T-helper 2 cell treated with Interferon-gamma antibody and Interleukin-4, amounts not matched to agents 5 μg/mL and 100 μg/mL, for 36 hours (primary cell): Measurements from ENCODE around the gene HNF1B.

Source experiments
- DNase-seq: peaks from one replicate; pipeline ENCODE4 v3.0.0; 2021; ENCODE audit warnings: low spot score
- H3K27ac Mint-ChIP-seq: one replicate; pipeline ENCODE4 v1.8.0; 2021; ENCODE audit warnings: mild to moderate bottlenecking, mixed read lengths
- H3K27me3 Mint-ChIP-seq: one replicate; pipeline ENCODE4 v1.8.0; 2021; ENCODE audit warnings: low read depth, mixed read lengths
- H3K36me3 Mint-ChIP-seq: one replicate; pipeline ENCODE4 v1.8.0; 2021; ENCODE audit warnings: low read depth, mixed read lengths
- H3K4me1 Mint-ChIP-seq: one replicate; pipeline ENCODE4 v1.8.0; 2021; ENCODE audit warnings: low read depth, mixed read lengths
- H3K4me3 Mint-ChIP-seq: one replicate; pipeline ENCODE4 v1.8.0; 2022; ENCODE audit warnings: mild to moderate bottlenecking, moderate library complexity, mixed read lengths
- H3K9me3 Mint-ChIP-seq: one replicate; pipeline ENCODE4 v1.8.0; 2021; ENCODE audit warnings: mixed read lengths

HNF1B gene

DNA sequence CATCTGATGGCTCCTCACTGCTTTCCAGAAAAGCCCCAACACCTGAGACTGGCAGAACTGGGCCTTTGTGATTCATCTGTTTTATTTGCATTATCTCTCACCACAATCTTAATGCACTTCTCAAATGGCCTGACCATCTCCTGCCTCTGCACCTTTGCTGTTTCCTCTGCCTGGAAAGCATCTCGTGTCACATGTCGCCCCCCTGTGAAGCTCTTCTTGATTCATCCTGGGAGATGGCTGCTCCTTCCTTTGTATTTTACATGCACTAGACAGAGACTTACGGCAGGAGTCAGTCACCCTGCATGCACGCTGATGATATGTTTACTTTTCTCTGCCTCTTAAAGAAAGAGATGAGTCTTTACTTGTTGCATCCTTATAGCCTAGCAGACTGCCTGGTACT is 30.0 kb downstream of the HNF1B start:
- DNase-seq = no peak
- H3K4me3 Mint-ChIP-seq = no peak overlapping the region
- H3K36me3 Mint-ChIP-seq = no peaks in the 10 kb centered on the region
- H3K27ac Mint-ChIP-seq = no peak overlapping the region
- no peaks in the 10 kb centered on the region for H3K9me3 Mint-ChIP-seq
- H3K27me3 Mint-ChIP-seq = peaks cover 38% of the 10 kb centered on the region
- H3K4me1 Mint-ChIP-seq = peaks cover 8% of the 10 kb centered on the region

DNA sequence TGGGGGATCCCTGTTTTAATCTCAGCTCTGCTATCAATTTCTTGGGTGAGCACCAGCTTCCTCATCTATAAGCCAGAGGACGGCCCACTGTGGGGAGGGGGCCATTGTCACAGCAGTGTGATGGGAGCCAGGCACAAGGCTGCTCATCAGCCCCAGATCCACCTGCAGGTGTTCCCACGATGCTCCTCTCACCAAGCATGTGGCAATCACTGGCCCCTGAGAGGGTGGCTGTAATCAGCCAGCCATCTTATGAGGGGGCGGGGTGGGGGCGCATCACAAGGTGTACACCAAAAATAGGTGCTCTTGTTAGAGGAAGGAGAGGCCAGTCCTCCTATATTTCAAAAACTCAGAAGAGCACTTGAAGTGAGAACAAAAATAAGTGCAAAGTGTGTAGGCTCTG is 31.2 kb downstream of the HNF1B start:
- no peaks in the 10 kb centered on the region for H3K9me3 Mint-ChIP-seq
- no peak overlapping the region for H3K4me3 Mint-ChIP-seq
- no peaks in the 10 kb centered on the region for H3K36me3 Mint-ChIP-seq
- no peak for DNase-seq
- peaks cover 37% of the 10 kb centered on the region for H3K27me3 Mint-ChIP-seq
- H3K4me1 Mint-ChIP-seq = peaks cover 10% of the 10 kb centered on the region
- no peak overlapping the region for H3K27ac Mint-ChIP-seq

DNA sequence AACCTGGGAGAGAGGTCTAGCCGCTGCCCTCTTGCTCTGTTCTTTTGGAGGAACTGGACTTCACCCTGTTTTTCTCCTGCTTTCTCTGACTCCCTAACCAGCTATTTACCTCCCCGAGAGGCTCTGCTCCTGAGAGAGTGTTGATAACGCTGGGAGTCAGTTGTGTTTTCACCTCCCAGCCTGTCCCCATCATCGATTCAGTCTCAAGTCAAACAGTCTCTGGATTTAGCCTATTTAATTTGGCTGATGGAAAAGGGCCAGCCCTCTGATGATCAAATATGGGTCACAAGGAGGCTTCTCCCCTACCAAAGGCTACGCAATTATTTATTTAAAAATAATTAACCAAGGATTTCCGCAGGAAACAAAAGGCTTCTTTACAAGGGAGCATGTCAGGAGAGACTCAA is 31.8 kb downstream of the HNF1B start:
- DNase-seq = no peak
- Mint-ChIP-seq H3K9me3 (no peaks in the 10 kb centered on the region), H3K4me3 (no peak overlapping the region), H3K4me1 (peaks cover 10% of the 10 kb centered on the region), H3K27me3 (peaks cover 34% of the 10 kb centered on the region), H3K27ac (no peak overlapping the region), H3K36me3 (no peaks in the 10 kb centered on the region)

DNA sequence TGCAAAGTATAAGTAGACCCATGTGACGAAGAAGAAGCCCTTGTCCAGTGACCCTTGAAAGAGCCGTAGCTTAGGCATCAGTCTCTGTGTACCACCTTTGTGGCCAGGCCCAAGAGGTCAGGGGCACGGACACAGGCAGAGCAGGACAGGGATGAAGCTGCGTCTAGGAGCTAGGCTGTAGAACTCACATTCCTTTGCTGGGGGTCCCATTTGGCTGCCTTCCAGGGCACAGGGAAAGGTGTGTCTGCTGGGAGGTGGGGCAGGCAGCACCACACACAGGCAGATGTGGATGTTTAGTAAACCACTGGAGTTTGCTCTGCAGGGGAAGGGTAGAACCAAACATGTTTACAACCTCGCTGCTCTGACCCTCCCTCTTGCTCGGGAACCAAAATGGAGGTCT is 33.7 kb downstream of the HNF1B start:
- no peak for DNase-seq
- peaks cover 30% of the 10 kb centered on the region for H3K27me3 Mint-ChIP-seq
- peaks cover 5% of the 10 kb centered on the region for H3K4me1 Mint-ChIP-seq
- H3K4me3 Mint-ChIP-seq = no peak overlapping the region
- no peaks in the 10 kb centered on the region for H3K36me3 Mint-ChIP-seq
- no peak overlapping the region for H3K27ac Mint-ChIP-seq
- H3K9me3 Mint-ChIP-seq = no peaks in the 10 kb centered on the region

DNA sequence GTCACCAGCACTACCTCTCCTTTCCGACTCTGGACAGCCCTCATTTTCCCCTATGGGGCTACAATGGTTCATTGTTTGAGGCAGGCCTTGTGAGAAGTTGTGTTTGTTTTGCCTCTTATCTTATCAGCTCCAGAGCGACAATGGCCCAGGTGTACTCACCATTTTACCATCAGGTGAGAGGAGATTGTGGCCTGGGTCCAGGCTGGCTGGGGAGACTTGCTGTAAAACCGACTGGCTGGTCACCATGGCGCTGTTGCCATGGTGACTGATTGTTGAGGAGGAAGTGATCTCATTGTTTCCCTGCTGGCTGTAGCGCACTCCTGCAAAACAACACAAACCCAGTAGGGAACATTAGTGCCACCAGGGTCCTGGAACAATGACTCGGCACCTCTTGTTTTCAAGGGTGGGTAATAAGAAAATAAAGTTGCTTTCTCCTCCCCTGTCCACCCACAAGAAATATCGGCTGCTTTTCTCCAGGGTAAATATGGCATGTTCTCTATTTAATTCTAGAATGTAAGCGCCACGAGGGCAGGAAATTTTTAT is 34.4 kb downstream of the HNF1B start:
- H3K9me3 Mint-ChIP-seq = no peaks in the 10 kb centered on the region
- no peak for DNase-seq
- H3K27ac Mint-ChIP-seq = no peak overlapping the region
- H3K4me1 Mint-ChIP-seq = peaks cover 5% of the 10 kb centered on the region
- H3K4me3 Mint-ChIP-seq = no peak overlapping the region
- H3K27me3 Mint-ChIP-seq = peaks cover 28% of the 10 kb centered on the region
- H3K36me3 Mint-ChIP-seq = no peaks in the 10 kb centered on the region

DNA sequence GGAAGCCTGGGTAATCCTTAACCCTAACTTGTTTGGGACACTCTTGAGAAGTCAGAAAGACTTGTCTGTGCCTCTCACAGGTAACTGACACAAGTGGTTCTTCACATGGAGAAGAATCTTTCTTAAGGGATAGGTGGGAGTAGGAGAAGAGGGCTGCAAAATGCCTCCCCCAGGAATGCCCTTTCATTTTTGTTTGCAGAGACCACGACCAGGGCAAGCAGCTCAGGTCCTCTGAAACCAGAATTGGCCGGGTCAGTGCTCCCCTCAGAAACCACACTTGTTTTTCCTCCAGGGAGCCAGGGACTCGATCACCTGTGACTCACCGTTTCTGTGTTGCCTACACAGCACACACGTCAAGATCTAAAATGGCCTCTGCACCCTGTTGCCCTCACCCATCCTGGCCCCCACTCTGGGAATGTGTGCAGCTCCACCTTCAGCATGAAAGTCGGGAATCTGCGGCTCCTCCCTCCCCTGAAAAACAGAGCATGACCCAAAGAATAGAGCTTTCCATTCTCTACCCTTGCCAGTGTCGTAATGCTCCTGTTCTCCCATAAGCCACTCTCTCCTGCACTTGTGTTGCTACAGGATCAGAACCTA is 36.1 kb downstream of the HNF1B start:
- no peak for DNase-seq
- no peaks in the 10 kb centered on the region for H3K36me3 Mint-ChIP-seq
- no peak overlapping the region for H3K4me3 Mint-ChIP-seq
- peaks cover 2% of the 10 kb centered on the region for H3K4me1 Mint-ChIP-seq
- H3K9me3 Mint-ChIP-seq = no peaks in the 10 kb centered on the region
- H3K27me3 Mint-ChIP-seq = peaks cover 35% of the 10 kb centered on the region
- H3K27ac Mint-ChIP-seq = no peak overlapping the region

DNA sequence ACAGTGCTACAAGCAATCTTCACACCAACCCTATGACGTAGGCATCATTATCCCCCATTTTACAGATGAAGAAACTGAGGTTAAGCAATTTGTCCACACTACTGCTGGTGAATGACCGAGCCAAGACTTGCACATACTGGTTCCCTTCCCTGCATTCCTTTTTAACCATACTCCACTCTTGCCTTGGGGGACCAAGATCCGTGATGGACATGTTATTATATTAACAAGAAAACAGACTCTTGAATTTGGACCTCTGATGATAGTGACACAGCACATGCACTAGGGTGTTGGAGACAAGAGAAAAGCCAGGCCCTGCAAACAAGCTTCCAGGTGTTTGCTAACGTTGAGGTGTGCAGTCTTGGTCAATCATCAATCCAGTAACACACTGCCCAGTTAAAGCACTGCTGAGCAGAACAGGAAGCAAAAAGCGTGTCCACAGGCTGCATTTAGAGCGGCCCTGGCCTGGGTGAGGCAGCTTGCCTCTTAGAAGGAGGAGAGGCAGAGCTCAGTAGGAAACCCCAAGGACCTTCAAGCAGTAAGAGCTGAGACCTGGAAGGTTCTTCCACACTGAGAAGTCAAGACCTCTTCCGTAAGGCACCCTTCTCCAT is 36.7 kb downstream of the HNF1B start:
- Mint-ChIP-seq H3K27me3 (peaks cover 36% of the 10 kb centered on the region), H3K27ac (no peak overlapping the region), H3K4me1 (peaks cover 2% of the 10 kb centered on the region), H3K9me3 (no peaks in the 10 kb centered on the region), H3K4me3 (no peak overlapping the region), H3K36me3 (no peaks in the 10 kb centered on the region)
- DNase-seq = no peak

DNA sequence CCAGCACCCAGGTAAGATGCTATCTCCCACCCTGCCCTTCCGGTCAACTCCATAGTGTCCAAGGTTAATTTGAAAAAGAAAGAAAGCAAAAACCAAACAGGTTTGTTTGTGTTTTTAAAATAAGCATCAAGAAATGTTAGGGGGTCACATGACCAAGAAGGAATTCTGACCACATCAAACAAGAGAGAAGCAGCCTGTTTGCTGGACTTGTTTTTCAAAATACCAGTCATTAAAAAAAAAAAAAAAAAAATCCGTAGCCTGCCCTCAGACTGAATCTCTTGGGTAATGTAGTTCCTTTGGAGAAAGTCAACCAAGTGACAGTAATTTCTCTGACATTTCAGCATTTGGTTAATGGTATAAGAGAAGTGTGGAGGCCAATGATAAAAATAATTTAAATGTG is 38.4 kb downstream of the HNF1B start:
- Mint-ChIP-seq H3K36me3 (no peaks in the 10 kb centered on the region), H3K4me1 (peaks cover 8% of the 10 kb centered on the region), H3K27ac (no peak overlapping the region), H3K27me3 (peaks cover 32% of the 10 kb centered on the region), H3K9me3 (no peaks in the 10 kb centered on the region), H3K4me3 (no peak overlapping the region)
- no peak for DNase-seq

DNA sequence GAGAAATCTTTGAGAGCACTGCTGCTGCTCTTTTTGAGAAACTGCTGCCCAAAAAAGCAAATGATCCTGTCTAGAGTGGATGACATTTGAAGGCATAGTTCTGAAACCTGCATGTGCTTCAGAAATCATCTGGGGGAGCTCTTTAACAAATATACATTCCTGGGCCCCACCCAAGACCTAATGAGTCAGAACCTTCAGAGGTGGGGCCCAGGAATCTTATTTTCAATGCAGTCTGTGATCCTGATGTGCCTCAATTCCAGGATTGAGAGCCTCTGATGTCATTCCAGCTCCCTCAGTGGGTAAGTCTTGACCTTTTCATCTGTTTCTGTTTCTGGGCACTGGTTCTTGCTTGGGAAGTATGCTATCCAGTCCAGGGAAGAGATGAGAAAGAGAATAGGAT is 42.3 kb downstream of the HNF1B start:
- H3K4me3 Mint-ChIP-seq = no peak overlapping the region
- H3K27me3 Mint-ChIP-seq = peaks cover 31% of the 10 kb centered on the region
- H3K9me3 Mint-ChIP-seq = no peaks in the 10 kb centered on the region
- no peak for DNase-seq
- no peak overlapping the region for H3K27ac Mint-ChIP-seq
- H3K4me1 Mint-ChIP-seq = peaks cover 21% of the 10 kb centered on the region
- no peaks in the 10 kb centered on the region for H3K36me3 Mint-ChIP-seq

DNA sequence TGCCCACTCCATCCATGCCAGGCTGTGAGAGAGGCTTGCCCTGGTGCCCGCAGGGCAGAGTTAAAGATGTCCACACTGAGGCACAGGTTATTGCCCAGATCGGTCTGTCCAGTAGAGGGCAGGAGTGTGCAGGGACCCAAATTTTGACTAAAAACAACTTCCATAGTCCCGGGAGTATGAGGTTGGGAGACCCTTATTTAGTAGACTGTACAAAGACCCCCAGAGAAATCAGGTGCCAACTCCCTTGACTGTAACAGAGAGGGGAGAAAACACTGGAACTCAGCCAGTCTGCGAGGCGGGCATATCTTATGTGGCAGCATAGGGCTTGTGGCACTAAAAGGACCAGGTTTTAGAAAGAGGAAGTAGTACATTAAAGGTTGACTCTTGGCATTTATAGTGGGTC is 43.4 kb downstream of the HNF1B start:
- Mint-ChIP-seq H3K4me3 (peak overlapping the region; percentile 54), H3K4me1 (peaks cover 23% of the 10 kb centered on the region), H3K27me3 (peaks cover 29% of the 10 kb centered on the region), H3K9me3 (no peaks in the 10 kb centered on the region), H3K36me3 (no peaks in the 10 kb centered on the region), H3K27ac (no peak overlapping the region)
- peak; percentile 41 for DNase-seq

DNA sequence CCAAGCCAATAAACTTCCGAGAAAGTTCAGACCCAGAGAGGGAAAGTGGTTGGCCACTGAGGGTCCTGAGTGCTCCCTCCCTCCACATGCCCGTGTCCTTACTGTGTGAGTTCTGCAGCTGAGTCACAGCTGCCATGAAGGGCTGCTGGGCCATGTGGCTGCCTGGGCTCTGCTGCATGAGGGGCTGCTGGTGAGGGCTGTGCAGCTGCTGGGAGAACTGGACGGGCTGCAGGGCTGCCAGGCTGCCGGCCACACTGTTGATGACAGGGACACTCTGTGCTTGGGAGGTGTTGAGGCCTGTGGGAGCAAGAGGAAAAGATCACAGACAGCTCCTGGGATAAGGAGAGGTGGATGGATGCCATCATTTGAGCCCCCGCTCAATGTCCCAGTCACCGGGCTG is 44.0 kb downstream of the HNF1B start:
- H3K27me3 Mint-ChIP-seq = peaks cover 26% of the 10 kb centered on the region
- no peaks in the 10 kb centered on the region for H3K36me3 Mint-ChIP-seq
- DNase-seq = no peak
- H3K4me3 Mint-ChIP-seq = no peak overlapping the region
- H3K9me3 Mint-ChIP-seq = no peaks in the 10 kb centered on the region
- H3K4me1 Mint-ChIP-seq = peaks cover 23% of the 10 kb centered on the region
- no peak overlapping the region for H3K27ac Mint-ChIP-seq

DNA sequence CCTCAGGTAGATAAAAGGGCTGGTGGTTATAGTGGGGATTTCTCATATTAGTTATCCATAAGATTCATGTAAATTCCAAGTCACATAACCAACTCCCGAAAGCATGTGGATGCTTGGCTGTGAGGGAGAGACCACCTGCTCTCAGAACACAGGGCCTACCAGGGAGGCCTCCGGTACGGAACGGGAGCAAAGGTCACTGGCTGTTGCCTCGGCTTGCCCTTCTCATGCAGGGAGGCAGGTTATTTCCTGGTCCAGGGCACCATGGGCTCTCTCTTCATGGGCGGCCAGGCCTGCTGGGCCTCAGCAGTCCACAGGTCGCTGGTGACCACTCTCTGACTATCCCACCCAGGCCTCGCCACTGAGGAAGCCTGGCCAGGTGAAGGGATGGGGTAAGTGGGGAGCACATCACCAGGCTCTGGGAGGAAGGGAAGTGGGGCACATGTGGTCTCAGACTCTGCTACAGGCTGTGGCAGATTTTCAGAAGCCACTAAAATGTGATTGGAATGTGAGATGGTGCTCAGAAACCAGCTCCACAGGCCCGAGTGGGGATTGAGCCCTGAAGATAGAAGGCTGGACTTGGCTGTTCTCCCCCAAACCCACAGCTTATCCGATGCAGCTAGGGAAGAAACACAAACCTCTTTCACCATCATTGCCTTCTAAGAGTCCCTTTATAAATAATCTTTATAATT is 45.4 kb downstream of the HNF1B start:
- Mint-ChIP-seq H3K9me3 (no peaks in the 10 kb centered on the region), H3K27me3 (peaks cover 14% of the 10 kb centered on the region), H3K4me1 (peaks cover 23% of the 10 kb centered on the region), H3K27ac (no peak overlapping the region), H3K4me3 (no peak overlapping the region), H3K36me3 (no peaks in the 10 kb centered on the region)
- no peak for DNase-seq

DNA sequence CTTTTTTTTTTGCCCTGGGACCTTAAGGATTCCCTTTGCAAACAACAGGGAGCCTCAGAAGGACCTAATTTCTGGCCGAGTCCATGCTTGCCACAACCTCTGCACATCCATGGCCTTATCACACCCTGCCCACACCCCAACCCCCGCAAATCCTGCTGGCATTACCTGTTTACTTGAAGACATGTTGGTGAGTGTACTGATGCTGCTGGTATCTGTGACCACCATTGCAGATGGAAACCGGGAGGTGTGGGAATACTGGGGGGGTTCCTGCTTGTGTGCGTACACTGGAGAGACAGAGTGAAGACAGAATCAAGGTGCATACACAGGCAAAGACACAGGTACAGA is 46.0 kb downstream of the HNF1B start:
- peaks cover 10% of the 10 kb centered on the region for H3K27me3 Mint-ChIP-seq
- no peak for DNase-seq
- H3K36me3 Mint-ChIP-seq = no peaks in the 10 kb centered on the region
- H3K27ac Mint-ChIP-seq = no peak overlapping the region
- H3K4me3 Mint-ChIP-seq = no peak overlapping the region
- no peaks in the 10 kb centered on the region for H3K9me3 Mint-ChIP-seq
- H3K4me1 Mint-ChIP-seq = peaks cover 23% of the 10 kb centered on the region

DNA sequence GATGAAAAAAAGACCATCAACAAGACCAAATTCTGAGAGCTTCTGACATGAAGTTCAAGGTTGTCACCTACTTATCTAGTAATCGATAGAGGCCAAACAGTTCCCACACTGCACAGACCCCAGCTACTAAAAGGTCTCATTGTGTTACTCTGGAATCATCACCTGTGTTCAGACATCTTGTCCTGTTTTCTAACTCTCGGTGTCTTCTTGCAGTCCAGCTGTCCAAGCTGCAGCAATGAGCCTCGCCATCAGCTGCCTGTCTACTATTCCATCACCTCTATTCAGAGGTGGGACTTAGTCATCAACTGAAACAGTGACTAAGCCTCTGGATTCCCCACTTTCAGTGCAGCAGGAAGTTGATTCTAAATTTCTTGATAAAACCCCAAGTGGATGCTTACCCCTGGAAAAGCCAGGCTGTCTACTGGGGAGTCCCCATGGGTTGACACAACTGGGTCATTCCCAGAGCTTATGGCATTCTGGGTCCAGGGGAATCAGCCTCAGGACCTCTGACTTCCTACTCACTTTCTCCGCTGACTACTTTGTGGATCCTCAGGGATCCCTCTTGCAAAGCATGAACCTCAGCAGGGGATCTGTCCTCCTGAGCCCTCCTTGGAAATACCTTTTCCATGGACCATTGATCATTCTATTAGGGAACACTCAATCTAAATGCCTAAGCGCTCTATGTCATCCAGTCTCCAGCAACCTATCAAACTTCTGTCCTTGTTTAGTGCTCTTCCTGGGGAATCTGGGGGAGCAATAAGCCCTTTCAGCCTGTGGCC is 46.5 kb downstream of the HNF1B start:
- Mint-ChIP-seq H3K4me3 (no peak overlapping the region), H3K36me3 (no peaks in the 10 kb centered on the region), H3K4me1 (peaks cover 23% of the 10 kb centered on the region), H3K27ac (no peak overlapping the region), H3K27me3 (peaks cover 7% of the 10 kb centered on the region), H3K9me3 (no peaks in the 10 kb centered on the region)
- peak; percentile 55 for DNase-seq
